Measurements from ENCODE around the gene DMD. TPM values are rescaled to one million over a fixed set of nuclear protein-coding genes. Genes with fewer than 3 reads are reported as not detected.

DMD gene
- total and polyA plus RNA-seq, 2 of the 13 experiments (the other 11 are each of a cell fraction or from before 2014, with no cell fraction given): 17.6 to 25.9 TPM

- intact Hi-C loops (cut with micrococcal nuclease; ENCODE audit: unreplicated experiment) (no loop called here), in situ Hi-C loops (cut with HindIII; ENCODE audit: extremely low pct_ligation_motif_present, low pct_unique_long_range_greater_than_20kb) (no loop called here)
- no peak for ATAC-seq
- Histone ChIP-seq H3K9me3 (ENCODE audit: low read length) (no peaks in the 10 kb centered on the region), H2AFZ (ENCODE audit: low read length) (no peak overlapping the region), H3K79me2 (ENCODE audit: insufficient read depth, low read length) (no peaks in the 10 kb centered on the region), H3K4me3 (replicated peaks in 1 of 3; ENCODE audit: insufficient read depth in 1 of 3, low read depth in 2 of 3, low read length in 3 of 3) (no peak overlapping the region), H3K36me3 (replicated peaks in 1 of 2; ENCODE audit: control insufficient read depth in 1 of 2, insufficient read depth in 2 of 2, low read length in 2 of 2) (no peaks in the 10 kb centered on the region), H3K9ac (ENCODE audit: insufficient read depth, low read depth, low read length) (no peak overlapping the region), H4K20me1 (ENCODE audit: insufficient read depth, low read length) (no peaks in the 10 kb centered on the region), H3K27ac (ENCODE audit: extremely low read length, insufficient read depth, low read length) (no peak overlapping the region), H3K27me3 (ENCODE audit: control insufficient read depth in 1 of 2, insufficient read depth in 2 of 2, low read length in 2 of 2) (no peaks in the 10 kb centered on the region), H3K4me1 (ENCODE audit: insufficient read depth, low read length) (no peaks in the 10 kb centered on the region), H3K4me2 (ENCODE audit: low read depth, low read length) (no peak overlapping the region)
- DNase-seq (ENCODE audit: low spot score): no peak
- 0% methylated on average over 3 of the region's 4 CpGs for WGBS (ENCODE audit: low lambda C conversion rate)
- BruUV-seq (replicated peaks): no TSS peak
- CTCF ChIA-PET (ENCODE audit: low intra/inter-chr PET ratio, low total read pairs): no interaction called here
- no peak for FAIRE-seq
- TF ChIP-seq SCMH1 (CRISPR knock-in tag; IDR thresholded peaks at IDR 0.05; ENCODE audit: borderline replicate concordance): no peak
- TF ChIP-seq NR1H2 (CRISPR knock-in tag; IDR thresholded peaks at IDR 0.05; ENCODE audit: borderline replicate concordance, low read depth): no peak
- no peak for TF ChIP-seq ELF4 (CRISPR knock-in tag; IDR thresholded peaks at IDR 0.05; ENCODE audit: borderline replicate concordance)
- TF ChIP-seq SMAD9 (CRISPR knock-in tag; IDR thresholded peaks at IDR 0.05): no peak
- TF ChIP-seq MED8 (CRISPR knock-in tag; IDR thresholded peaks at IDR 0.05; ENCODE audit: insufficient replicate concordance): no peak
- no peak for TF ChIP-seq RELA (CRISPR knock-in tag; IDR thresholded peaks at IDR 0.05)
- TF ChIP-seq ZFP41 (CRISPR knock-in tag; IDR thresholded peaks at IDR 0.05; ENCODE audit: borderline replicate concordance): no peak
- TF ChIP-seq ZKSCAN1 (IDR thresholded peaks at IDR 0.05; ENCODE audit: low read length): no peak
- no peak for TF ChIP-seq KLF13 (CRISPR knock-in tag; IDR thresholded peaks at IDR 0.05)
- TF ChIP-seq MXD1 (CRISPR knock-in tag; IDR thresholded peaks at IDR 0.05): no peak
- TF ChIP-seq ZNF33A (CRISPR knock-in tag; IDR thresholded peaks at IDR 0.05; ENCODE audit: borderline replicate concordance): no peak
- no peak for TF ChIP-seq ZNF331 (CRISPR knock-in tag; IDR thresholded peaks at IDR 0.05)
- TF ChIP-seq ZNF572 (CRISPR knock-in tag; IDR thresholded peaks at IDR 0.05): no peak
- no peak for TF ChIP-seq MBD4 (IDR thresholded peaks at IDR 0.05; ENCODE audit: borderline replicate concordance, low read length)
- POLR2A ChIA-PET: no interaction called here
Observed at GRCh38 chrX:31580227-31580626, 1631.1 kb downstream of the DMD start.

Data from HepG2 (cell line).